Measurements from ENCODE around the gene COL4A3.

Gene COL4A3

DNA sequence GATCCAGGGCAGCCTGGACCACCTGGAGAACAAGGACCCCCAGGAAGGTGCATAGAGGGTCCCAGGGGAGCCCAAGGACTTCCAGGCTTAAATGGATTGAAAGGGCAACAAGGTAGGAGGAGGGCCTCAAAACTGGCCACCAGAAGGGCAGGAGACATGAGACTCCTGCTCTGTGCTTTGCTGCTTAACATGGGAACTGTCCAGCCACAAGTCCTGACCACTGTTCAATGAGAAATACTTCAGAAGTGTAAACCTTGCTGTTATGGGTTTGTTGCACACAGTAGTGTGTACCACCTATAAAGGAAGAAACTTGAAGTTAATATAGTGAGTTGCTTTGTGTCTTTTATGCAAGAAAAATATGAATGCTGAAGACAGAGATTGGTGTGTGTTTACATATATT, 116.5 kb downstream of the COL4A3 start:
- H3K4me3 ChIP-seq (IDR thresholded peaks at IDR 0.05; ENCODE audit: insufficient read depth, low read depth, low read length), result no peak overlapping the region
- no peak overlapping the region for H2AFZ ChIP-seq (ENCODE audit: low read depth)
- H3K27ac ChIP-seq, result no peak overlapping the region
- no peaks in the 10 kb centered on the region for H3K36me3 ChIP-seq (ENCODE audit: insufficient read depth)
- H3K9ac ChIP-seq, result no peak overlapping the region
- H3K27me3 ChIP-seq (ENCODE audit: insufficient read depth, low read depth), result no peaks in the 10 kb centered on the region
- TF ChIP-seq CTCF (conservative IDR thresholded peaks at IDR 0.05; ENCODE audit: low read depth, low read length), result no peak
- H4K20me1 ChIP-seq (ENCODE audit: insufficient read depth), result no peaks in the 10 kb centered on the region
- no peaks in the 10 kb centered on the region for H3K79me2 ChIP-seq (ENCODE audit: insufficient read depth, low read depth)
- H3K4me2 ChIP-seq, result no peak overlapping the region
- no peaks in the 10 kb centered on the region for H3K4me1 ChIP-seq (ENCODE audit: low read depth, poor library complexity, severe bottlenecking)

DNA sequence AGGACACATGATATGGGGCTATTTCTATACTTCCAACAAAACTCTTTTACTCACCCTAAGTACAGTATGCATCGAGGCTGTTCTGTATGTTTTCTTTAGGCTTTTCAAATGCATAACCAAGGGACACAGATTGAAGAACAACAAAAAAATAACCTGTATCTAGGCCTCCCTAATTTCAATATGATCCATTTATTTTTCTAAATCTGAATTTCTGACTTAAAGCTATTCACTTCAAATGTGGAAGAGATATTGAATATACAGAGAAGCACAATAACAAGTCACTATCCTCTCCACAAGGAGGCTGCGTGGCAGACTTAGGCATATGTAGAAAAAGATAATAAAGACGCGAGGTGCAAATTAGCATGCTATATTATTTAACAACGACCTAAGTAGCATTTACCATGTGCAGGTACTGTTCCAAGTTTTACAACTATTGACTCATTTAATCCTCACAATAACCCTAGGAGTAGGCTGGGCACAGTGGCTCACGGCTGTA, 121.4 kb downstream of the COL4A3 start:
- Histone ChIP-seq H3K79me2 (ENCODE audit: insufficient read depth, low read depth) (no peaks in the 10 kb centered on the region), H3K27me3 (ENCODE audit: insufficient read depth, low read depth) (no peaks in the 10 kb centered on the region), H3K4me1 (ENCODE audit: low read depth, poor library complexity, severe bottlenecking) (no peaks in the 10 kb centered on the region), H4K20me1 (ENCODE audit: insufficient read depth) (no peaks in the 10 kb centered on the region), H3K27ac (no peak overlapping the region), H3K4me2 (no peak overlapping the region), H3K4me3 (IDR thresholded peaks at IDR 0.05; ENCODE audit: insufficient read depth, low read depth, low read length) (no peak overlapping the region), H2AFZ (ENCODE audit: low read depth) (no peak overlapping the region), H3K9ac (no peak overlapping the region), H3K36me3 (ENCODE audit: insufficient read depth) (no peaks in the 10 kb centered on the region)
- no peak for TF ChIP-seq CTCF (conservative IDR thresholded peaks at IDR 0.05; ENCODE audit: low read depth, low read length)

GRCh38 chr2:227287771-227288170, 123.3 kb downstream of the COL4A3 start:
- Histone ChIP-seq H3K4me1 (ENCODE audit: low read depth, poor library complexity, severe bottlenecking) (no peaks in the 10 kb centered on the region), H3K4me2 (no peak overlapping the region), H2AFZ (ENCODE audit: low read depth) (no peak overlapping the region), H3K4me3 (IDR thresholded peaks at IDR 0.05; ENCODE audit: insufficient read depth, low read depth, low read length) (no peak overlapping the region), H3K36me3 (ENCODE audit: insufficient read depth) (no peaks in the 10 kb centered on the region), H3K79me2 (ENCODE audit: insufficient read depth, low read depth) (no peaks in the 10 kb centered on the region), H3K27ac (no peak overlapping the region), H3K27me3 (ENCODE audit: insufficient read depth, low read depth) (no peaks in the 10 kb centered on the region), H4K20me1 (ENCODE audit: insufficient read depth) (no peaks in the 10 kb centered on the region), H3K9ac (no peak overlapping the region)
- no peak for TF ChIP-seq CTCF (conservative IDR thresholded peaks at IDR 0.05; ENCODE audit: low read depth, low read length)

DNA sequence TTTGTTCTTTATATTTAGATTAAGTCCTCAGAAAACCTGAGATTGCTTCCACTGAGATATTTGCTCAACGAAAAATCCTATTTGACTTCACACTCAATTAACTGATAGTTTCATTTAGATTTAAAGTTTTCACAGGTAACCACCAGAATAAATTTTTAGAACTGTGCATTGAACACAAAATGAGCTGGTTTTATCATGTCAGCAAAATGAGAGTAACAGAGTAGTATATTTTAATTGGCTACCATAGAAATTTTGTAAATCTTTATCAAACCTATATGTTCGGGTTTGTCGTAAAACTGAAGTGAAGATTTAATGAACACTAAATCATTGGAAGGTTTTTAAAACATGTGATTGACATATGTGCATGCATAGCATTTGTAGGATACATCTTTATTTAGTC, 127.9 kb downstream of the COL4A3 start:
- H3K4me3 ChIP-seq (IDR thresholded peaks at IDR 0.05; ENCODE audit: insufficient read depth, low read depth, low read length), result no peak overlapping the region
- no peak overlapping the region for H2AFZ ChIP-seq (ENCODE audit: low read depth)
- H3K4me1 ChIP-seq (ENCODE audit: low read depth, poor library complexity, severe bottlenecking), result no peaks in the 10 kb centered on the region
- H3K79me2 ChIP-seq (ENCODE audit: insufficient read depth, low read depth), result no peaks in the 10 kb centered on the region
- no peak overlapping the region for H3K4me2 ChIP-seq
- no peaks in the 10 kb centered on the region for H3K27me3 ChIP-seq (ENCODE audit: insufficient read depth, low read depth)
- H3K9ac ChIP-seq, result no peak overlapping the region
- no peaks in the 10 kb centered on the region for H4K20me1 ChIP-seq (ENCODE audit: insufficient read depth)
- no peaks in the 10 kb centered on the region for H3K36me3 ChIP-seq (ENCODE audit: insufficient read depth)
- no peak for TF ChIP-seq CTCF (conservative IDR thresholded peaks at IDR 0.05; ENCODE audit: low read depth, low read length)
- no peak overlapping the region for H3K27ac ChIP-seq
